Tibial nerve (tissue), 4 donors: ENCODE measurements around the gene ARHGEF1. TPM values are rescaled to one million over a fixed set of nuclear protein-coding genes. Genes with fewer than 3 reads are reported as not detected.

Experiments
- DNase-seq, 2 donors: peaks; one replicate each; pipeline ENCODE4 v3.0.0-alpha.2; 2019; ENCODE audit warnings: low spot score in 2 of 2
- H3K27ac ChIP-seq, 4 donors: fragments of 200-600 bp; sonication (generic) in 3 of 4; one replicate each; pipeline ENCODE4 v1.5.1; 2017 to 2019; ENCODE audit warnings: mild to moderate bottlenecking in 1 of 4
- H3K27me3 ChIP-seq, 2 donors: fragments of 200-600 bp; sonication (generic) in 1 of 2; one replicate each; pipeline versions ENCODE4 v1.5.1 to v1.6.0; 2017 to 2019
- H3K36me3 ChIP-seq, 3 donors: fragments of 200-600 bp; sonication (generic); one replicate each; pipeline ENCODE4 v1.5.1; 2018 to 2019
- H3K4me1 ChIP-seq, 4 donors: fragments of 200-600 bp; sonication (generic) in 3 of 4; one replicate each; pipeline ENCODE4 v1.5.1; 2017 to 2019
- H3K4me3 ChIP-seq, 4 donors: fragments of 200-600 bp; sonication (generic) in 3 of 4; one replicate each; pipeline ENCODE4 v1.5.1; 2017 to 2019; ENCODE audit warnings: mild to moderate bottlenecking in 1 of 4, moderate library complexity in 1 of 4
- H3K9me3 ChIP-seq, 4 donors: fragments of 200-600 bp; sonication (generic) in 3 of 4; one replicate each; pipeline ENCODE4 v1.5.1; 2017 to 2019
- CTCF ChIP-seq, 5 experiments: fragments of 200-600 bp in 3 of 5; fragments of 450-650 bp in 2 of 5; sonication (generic) in 3 of 5; IDR thresholded peaks; one replicate each; pipeline ENCODE4 v1.5.1; 2016 to 2019; ENCODE audit warnings: antibody characterized with exemption in 5 of 5, mild to moderate bottlenecking in 3 of 5, moderate library complexity in 2 of 5
- EP300 ChIP-seq, 2 donors: sonication (generic); formaldehyde crosslinking; IDR thresholded peaks; one replicate each; pipeline ENCODE4 v1.6.1; 2017; ENCODE audit warnings: antibody characterized with exemption in 2 of 2, mild to moderate bottlenecking in 1 of 2
- POLR2A ChIP-seq, 2 donors: fragments of 450-650 bp; IDR thresholded peaks; one replicate each; pipeline ENCODE4 v1.6.1; 2017; ENCODE audit warnings: antibody characterized with exemption in 2 of 2, mild to moderate bottlenecking in 2 of 2, moderate library complexity in 2 of 2
- WGBS, 2 donors: methylation state at CpG; one replicate each; pipeline ENCODE4 v1.1.5; 2018; 5-methylcytosine and 5-hydroxymethylcytosine counted together
- total RNA-seq, 4 donors: library from RNA; depleted of rRNA; stranded (reverse); fragments of >200 nt; gene quantifications; one replicate each; pipeline ENCODE4 v1.1.0, GENCODE V29; 2016

Gene ARHGEF1
- total RNA-seq: 100 to 1,000 TPM in 3 of 4 donors, 10 to 100 TPM in 1; 68.4 to 225 (median 121) TPM

GRCh38 chr19:41882568-41883462 is at the start of gene ARHGEF1:
Gene ARHGEF1, plus strand, starts transcription at chr19:41883184. Its CDS starts 4,899 bp downstream, at chr19:41888083.
- no peak for DNase-seq
- peaks cover 0 to 44% (median 13%) of the 10 kb centered on the region in 4 donors for H3K4me1 ChIP-seq
- TF ChIP-seq POLR2A (IDR thresholded peaks at IDR 0.05): no peak
- peak in 1 of 2 donors; percentile 12 for TF ChIP-seq EP300 (IDR thresholded peaks at IDR 0.05)
- peak within 1 kb of the TSS; percentile 75 to 99 (median 92) for H3K4me3 ChIP-seq
- H3K9me3 ChIP-seq: no peaks in the 10 kb centered on the region
- 1 to 2% methylated on average over 26 to 50 of the region's 80 CpGs for WGBS, 2 donors
- H3K27me3 ChIP-seq: no peaks in the 10 kb centered on the region
- H3K27ac ChIP-seq: peak within 1 kb of the TSS; percentile 47 to 97 (median 86)
- peaks cover 0 to 1% (median 0%) of the 10 kb centered on the region in 3 donors for H3K36me3 ChIP-seq

GRCh38 chr19:41837981-41838708 is 44.8 kb upstream of the ARHGEF1 start:
- peaks cover 0 to 33% of the 10 kb centered on the region in 2 donors for H3K27me3 ChIP-seq
- TF ChIP-seq CTCF (IDR thresholded peaks at IDR 0.05) (no peak), POLR2A (IDR thresholded peaks at IDR 0.05) (no peak)
- DNase-seq: no peak
- no peak overlapping the region for H3K4me3 ChIP-seq
- WGBS, 2 donors: 61 to 62% methylated on average over 13 of the region's 13 CpGs
- H3K36me3 ChIP-seq: no peaks in the 10 kb centered on the region
- H3K27ac ChIP-seq: no peak overlapping the region
- no peaks in the 10 kb centered on the region for H3K9me3 ChIP-seq
- H3K4me1 ChIP-seq: no peaks in the 10 kb centered on the region

- DNase-seq: no peak
- Histone ChIP-seq H3K4me3 (no peak overlapping the region), H3K36me3 (no peaks in the 10 kb centered on the region), H3K27me3 (peaks cover 0 to 33% of the 10 kb centered on the region in 2 donors), H3K4me1 (no peaks in the 10 kb centered on the region), H3K9me3 (no peaks in the 10 kb centered on the region), H3K27ac (no peak overlapping the region)
- WGBS, 2 donors: 70 to 71% methylated on average over 2 of the region's 2 CpGs
- TF ChIP-seq POLR2A (IDR thresholded peaks at IDR 0.05): no peak
These were observed 43.8 kb upstream of the ARHGEF1 start for GRCh38 chr19:41839211-41839610.

- H3K27me3 ChIP-seq: peaks cover 0 to 11% of the 10 kb centered on the region in 2 donors
- H3K4me3 ChIP-seq: no peak overlapping the region
- no peak overlapping the region for H3K27ac ChIP-seq
- no peaks in the 10 kb centered on the region for H3K4me1 ChIP-seq
- no peaks in the 10 kb centered on the region for H3K9me3 ChIP-seq
- no peaks in the 10 kb centered on the region for H3K36me3 ChIP-seq
- TF ChIP-seq CTCF (IDR thresholded peaks at IDR 0.05) (no peak), EP300 (IDR thresholded peaks at IDR 0.05) (no peak), POLR2A (IDR thresholded peaks at IDR 0.05) (no peak)
- WGBS, 2 donors: 68 to 69% methylated on average over 7 of the region's 7 CpGs
- DNase-seq: no peak
These were observed 39.6 kb upstream of the ARHGEF1 start for GRCh38 chr19:41843371-41843770.

GRCh38 chr19:41844601-41845000 is 38.4 kb upstream of the ARHGEF1 start, which contains the start of gene LYPD4:
Gene LYPD4, minus strand, starts transcription at chr19:41844683. Its CDS starts 5,398 bp downstream, at chr19:41839285.
- Histone ChIP-seq H3K27me3 (peaks cover 0 to 5% of the 10 kb centered on the region in 2 donors), H3K4me1 (no peaks in the 10 kb centered on the region), H3K36me3 (no peaks in the 10 kb centered on the region), H3K4me3 (no peak within 1 kb of the TSS), H3K27ac (no peak within 1 kb of the TSS), H3K9me3 (no peaks in the 10 kb centered on the region)
- TF ChIP-seq EP300 (IDR thresholded peaks at IDR 0.05): no peak
- no peak for TF ChIP-seq CTCF (IDR thresholded peaks at IDR 0.05)
- no peak for TF ChIP-seq POLR2A (IDR thresholded peaks at IDR 0.05)
- DNase-seq: no peak
- 79 to 81% methylated on average over 28 to 30 of the region's 30 CpGs for WGBS, 2 donors

- WGBS, 2 donors: 92 to 97% methylated on average over 3 of the region's 3 CpGs
These were observed 38.2 kb upstream of the ARHGEF1 start, which contains the start of gene DMRTC2 for GRCh38 chr19:41845001-41845050. Gene DMRTC2, plus strand, starts transcription at chr19:41845042. Its CDS starts 2,387 bp downstream, at chr19:41847429.

More at GRCh38 chr19:41845001-41845050, 38.2 kb upstream of the ARHGEF1 start, which contains the start of gene DMRTC2:
- H3K27me3 ChIP-seq: peaks cover 0 to 8% of the 10 kb centered on the region in 2 donors
- H3K4me1 ChIP-seq: no peaks in the 10 kb centered on the region
- H3K36me3 ChIP-seq: no peaks in the 10 kb centered on the region
- TF ChIP-seq EP300 (IDR thresholded peaks at IDR 0.05): no peak
- TF ChIP-seq POLR2A (IDR thresholded peaks at IDR 0.05): no peak
- TF ChIP-seq CTCF (IDR thresholded peaks at IDR 0.05): no peak
- H3K4me3 ChIP-seq: no peak within 1 kb of the TSS
- no peaks in the 10 kb centered on the region for H3K9me3 ChIP-seq
- DNase-seq: no peak
- no peak within 1 kb of the TSS for H3K27ac ChIP-seq
